ENCODE measurements around the gene TIMP2. TPM values are rescaled to one million over a fixed set of nuclear protein-coding genes. Genes with fewer than 3 reads are reported as not detected.
"Not testable (repeated sequence)": the region's sequence is repeated elsewhere in the genome, so short reads cannot be mapped to it uniquely, and the experiment has no call there.

The TIMP2 gene
- total RNA-seq, 1 donor from 2014 or later = 2.3 TPM

DNA sequence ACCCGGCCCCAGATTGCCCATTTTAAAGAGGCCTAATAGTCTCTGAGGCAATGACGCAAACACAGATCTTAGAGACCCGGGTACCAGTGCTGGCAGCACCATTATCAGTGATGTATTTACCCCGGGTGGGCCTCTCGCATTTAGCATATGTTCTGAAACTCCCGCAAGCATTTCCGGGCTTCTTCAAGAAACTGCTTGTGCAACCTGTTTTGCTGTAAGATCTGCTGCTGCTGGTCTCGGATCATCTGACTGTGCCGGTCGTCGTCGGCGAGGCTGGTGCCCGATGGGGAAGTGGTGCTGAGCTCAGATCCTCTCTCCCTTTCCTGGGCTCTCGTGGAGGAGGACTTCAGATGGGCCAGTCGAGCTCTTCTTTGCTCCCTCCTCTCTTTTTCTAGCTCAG, 34.7 kb downstream of the TIMP2 start:
- intact Hi-C loops (cut with micrococcal nuclease) = loop anchor here (1.0 kb wide), 1 partner anchor 35 kb away; the partner anchor contains the start of gene TIMP2

GRCh38 chr17:78890096-78890495, 35.1 kb downstream of the TIMP2 start:
- intact Hi-C loops (cut with micrococcal nuclease) = loop anchor here (1.0 kb wide), 1 partner anchor 35 kb away; the partner anchor contains the start of gene TIMP2

- intact Hi-C loops (cut with micrococcal nuclease) = no loop called here
Measured at GRCh38 chr17:78889531-78889930, 35.7 kb downstream of the TIMP2 start.

DNA sequence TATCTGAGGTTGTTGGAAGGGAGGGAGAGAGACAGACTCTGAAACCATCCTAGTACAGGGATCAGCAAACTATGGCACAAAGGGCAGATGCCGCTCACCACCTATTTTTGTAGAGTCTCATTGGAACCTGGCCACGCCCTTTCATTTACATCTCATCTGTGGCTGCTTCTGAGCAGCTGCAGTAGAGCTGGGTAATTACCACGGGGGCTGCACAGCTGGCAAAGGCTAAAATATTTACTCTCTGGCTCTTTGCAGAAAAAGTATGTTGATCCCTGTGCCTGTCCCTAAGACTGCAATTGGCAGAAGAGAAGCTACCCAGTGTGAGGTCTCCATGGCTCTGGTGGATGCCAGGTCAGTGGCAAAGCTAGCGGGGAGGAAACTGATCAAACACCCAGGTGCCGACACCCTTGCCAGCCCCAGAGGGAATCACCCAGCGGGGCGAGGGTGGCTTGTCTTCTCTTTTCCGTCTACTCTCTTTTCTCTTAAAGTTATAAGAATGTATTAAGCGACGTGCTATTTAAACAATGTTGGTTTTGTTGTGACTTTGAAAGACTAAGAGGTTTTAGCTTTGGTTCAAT, 36.2 kb downstream of the TIMP2 start:
- intact Hi-C loops (cut with micrococcal nuclease) = no loop called here

GRCh38 chr17:78886954-78887353, 38.2 kb downstream of the TIMP2 start:
- intact Hi-C loops (cut with micrococcal nuclease) = no loop called here

GRCh38 chr17:78885956-78886355, 39.2 kb downstream of the TIMP2 start:
- intact Hi-C loops (cut with micrococcal nuclease) = no loop called here

GRCh38 chr17:78884876-78885667, 40.1 kb downstream of the TIMP2 start:
- intact Hi-C loops (cut with micrococcal nuclease) = no loop called here

- intact Hi-C loops (cut with micrococcal nuclease) = no loop called here
Measured at GRCh38 chr17:78884148-78884825, 40.9 kb downstream of the TIMP2 start.

GRCh38 chr17:78883533-78884131, 41.6 kb downstream of the TIMP2 start:
- intact Hi-C loops (cut with micrococcal nuclease) = no loop called here

DNA sequence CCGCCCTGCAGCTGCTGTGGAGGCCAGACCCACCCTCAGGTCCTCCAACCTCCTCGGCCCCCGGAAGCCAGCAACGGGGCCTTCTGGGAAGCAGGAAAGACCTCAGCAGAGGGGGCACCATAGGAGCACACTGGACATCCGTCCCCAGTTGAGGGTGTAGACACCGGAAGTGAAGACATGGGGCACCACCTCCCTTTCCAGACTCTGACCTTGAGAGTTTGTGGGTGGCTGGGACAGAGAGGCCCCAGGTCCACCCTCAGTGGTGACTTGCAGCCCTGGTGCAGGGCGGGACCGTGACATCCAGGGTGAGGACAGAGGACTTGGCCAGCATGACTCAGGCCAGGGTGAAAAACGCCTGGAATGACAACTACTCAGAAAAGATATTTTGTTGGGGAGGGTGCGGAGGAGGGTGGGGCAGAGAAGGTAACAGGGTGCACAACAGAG, 42.1 kb downstream of the TIMP2 start:
- intact Hi-C loops (cut with micrococcal nuclease) = no loop called here

GRCh38 chr17:78882540-78883088, 42.6 kb downstream of the TIMP2 start:
- intact Hi-C loops (cut with micrococcal nuclease) = no loop called here

- intact Hi-C loops (cut with micrococcal nuclease) = no loop called here
Measured at GRCh38 chr17:78879635-78880186, 45.5 kb downstream of the TIMP2 start.

GRCh38 chr17:78878871-78879527, 46.2 kb downstream of the TIMP2 start:
- intact Hi-C loops (cut with micrococcal nuclease) = no loop called here

DNA sequence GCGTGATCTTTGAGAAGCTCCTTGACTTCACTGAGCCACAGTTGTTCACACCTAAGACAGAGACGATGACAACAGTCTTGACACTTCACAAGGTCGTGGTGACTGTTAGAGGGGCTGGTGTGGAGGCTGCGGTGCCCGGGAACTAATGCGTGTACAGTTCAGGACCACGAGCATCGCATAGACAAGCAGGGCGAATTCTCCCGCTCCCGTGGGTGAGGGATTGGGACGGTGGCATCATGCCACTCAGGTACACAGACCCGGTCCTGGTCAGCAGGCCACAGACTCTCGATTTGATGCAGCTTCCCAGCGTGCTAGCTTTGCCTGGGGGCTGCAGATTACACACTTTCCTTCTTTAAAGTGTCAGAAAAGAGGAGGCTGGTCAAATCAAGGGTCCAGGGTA, 46.9 kb downstream of the TIMP2 start:
- intact Hi-C loops (cut with micrococcal nuclease) = no loop called here

DNA sequence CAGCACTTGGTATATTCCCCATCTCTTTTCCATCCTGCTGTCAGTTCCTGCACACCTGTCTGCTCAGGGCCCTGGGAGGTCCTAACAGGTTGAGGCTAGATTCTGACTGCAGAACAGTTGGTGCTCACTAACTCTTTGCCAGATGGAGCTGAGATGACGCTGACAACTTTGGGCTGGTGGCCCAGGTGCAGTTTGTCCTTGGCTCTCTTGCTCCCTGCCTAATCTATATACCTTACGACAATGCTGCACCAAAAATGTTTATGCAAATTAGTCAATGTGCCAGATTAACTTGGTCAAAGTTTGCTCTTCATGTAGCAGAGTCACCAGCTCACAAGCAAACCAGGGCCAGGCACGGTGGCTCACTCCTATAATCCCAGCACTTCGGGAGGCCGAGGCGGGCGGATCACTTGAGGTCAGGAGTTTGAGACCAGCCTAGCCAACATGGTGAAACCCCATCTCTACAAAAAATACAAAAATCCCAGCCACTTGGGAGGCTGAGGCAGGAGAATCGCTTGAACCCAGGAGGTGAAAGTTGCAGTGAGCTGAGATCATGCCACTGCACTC, 48.2 kb downstream of the TIMP2 start:
- intact Hi-C loops (cut with micrococcal nuclease) = not testable (repeated sequence)

DNA sequence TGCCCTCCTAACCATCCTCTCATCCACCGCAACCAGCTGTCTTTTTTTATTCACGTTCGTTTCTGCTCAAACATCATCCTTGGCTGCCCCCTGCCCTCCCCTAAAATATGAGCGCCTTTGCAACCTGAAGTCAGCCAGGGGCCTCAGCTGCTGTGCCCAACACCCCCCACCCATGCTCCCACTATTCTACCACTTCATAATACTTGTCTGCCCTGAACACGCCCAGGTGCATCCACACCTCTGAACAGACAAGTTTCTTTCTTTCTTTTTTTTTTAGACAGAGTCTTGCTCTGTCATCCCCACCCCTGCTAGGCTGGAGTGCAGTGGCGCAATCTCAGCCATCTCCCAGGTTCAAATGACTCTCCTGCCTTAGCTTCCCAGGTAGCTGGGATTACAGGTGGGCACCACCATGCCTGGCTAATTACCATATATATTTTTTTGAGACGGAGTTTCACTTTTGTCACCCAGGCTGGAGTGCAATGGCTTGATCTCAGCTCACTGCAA, 49.0 kb downstream of the TIMP2 start:
- intact Hi-C loops (cut with micrococcal nuclease) = no loop called here

GRCh38 chr17:78875363-78876093, 49.7 kb downstream of the TIMP2 start:
- intact Hi-C loops (cut with micrococcal nuclease) = no loop called here

GRCh38 chr17:78873519-78874340, 51.5 kb downstream of the TIMP2 start:
- intact Hi-C loops (cut with micrococcal nuclease) = no loop called here

DNA sequence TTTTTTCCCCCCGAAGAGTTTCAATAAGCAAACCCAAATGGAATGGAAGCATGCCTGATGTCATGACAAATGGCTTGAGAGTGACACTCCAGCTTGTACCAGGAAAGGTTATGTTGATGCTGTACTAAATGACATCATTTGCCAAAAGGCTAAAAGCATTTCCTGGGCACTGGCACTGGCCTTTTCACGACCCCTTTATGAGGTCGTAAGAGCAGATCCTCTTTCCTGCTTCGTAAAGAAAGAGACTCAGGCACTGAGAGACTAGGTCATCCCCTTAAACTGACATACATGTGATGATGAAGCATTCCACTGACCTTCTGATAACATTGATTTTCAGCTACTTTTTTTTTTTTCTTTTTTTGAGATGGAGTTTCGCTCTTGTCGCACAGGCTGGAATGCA, 52.7 kb downstream of the TIMP2 start:
- intact Hi-C loops (cut with micrococcal nuclease) = no loop called here

All from T-helper 1 cell treated with Interleukin-12 subunit alpha and Interleukin-12 subunit beta and Interleukin-4 antibody, amounts not matched to agents 30 ng/mL and 1 ng/mL, for 36 hours (primary cell).